Endothelial cell (in vitro differentiated cells): ENCODE results near the gene FOXC2. TPM values are rescaled to one million over a fixed set of nuclear protein-coding genes. Genes with fewer than 3 reads are reported as not detected.

Experiments used
- DNase-seq: peaks from one replicate; pipeline ENCODE4 v3.0.0; 2021; ENCODE audit warnings: low spot score
- H3K27ac Mint-ChIP-seq: one replicate; pipeline ENCODE4 v1.8.0; 2021; ENCODE audit warnings: mixed read lengths, inconsistent platforms; ENCODE audit not compliant: unreplicated experiment
- H3K27me3 Mint-ChIP-seq: one replicate; pipeline ENCODE4 v1.8.0; 2021; ENCODE audit warnings: mild to moderate bottlenecking, moderate library complexity, mixed read lengths, inconsistent platforms; ENCODE audit not compliant: unreplicated experiment
- H3K36me3 Mint-ChIP-seq: one replicate; pipeline ENCODE4 v1.8.0; 2021; ENCODE audit warnings: mild to moderate bottlenecking, low read depth, mixed read lengths, inconsistent platforms; ENCODE audit not compliant: unreplicated experiment
- H3K4me1 Mint-ChIP-seq: one replicate; pipeline ENCODE4 v1.8.0; 2021; ENCODE audit warnings: mild to moderate bottlenecking, mixed read lengths, inconsistent platforms; ENCODE audit not compliant: unreplicated experiment
- H3K4me3 Mint-ChIP-seq: one replicate; pipeline ENCODE4 v1.8.0; 2021; ENCODE audit warnings: mild to moderate bottlenecking, mixed read lengths, inconsistent platforms; ENCODE audit not compliant: unreplicated experiment
- H3K9me3 Mint-ChIP-seq: one replicate; pipeline ENCODE4 v1.8.0; 2021; ENCODE audit warnings: mixed read lengths, inconsistent platforms; ENCODE audit not compliant: unreplicated experiment
- CTCF ChIP-seq: fragments of 200-600 bp; sonication (generic); IDR thresholded peaks from one replicate; pipeline ENCODE4 v1.5.0; 2021; ENCODE audit warnings: antibody characterized with exemption; ENCODE audit not compliant: unreplicated experiment
- total RNA-seq: library from RNA; stranded (reverse); fragmentation: NEBNext Ultra II Directional; extraction: Animal tissue kit (Norgen Biotek cat#: 25700); gene quantifications from one replicate; pipeline ENCODE4 v1.2.1, GENCODE V29; 2021; ENCODE audit not compliant: unreplicated experiment

Gene FOXC2
- total RNA-seq, 1 donor from 2014 or later = 16.3 TPM

GRCh38 chr16:86530251-86531190, 36.1 kb upstream of the FOXC2 start:
- TF ChIP-seq CTCF = no peak
- Mint-ChIP-seq H3K27me3 (no peaks in the 10 kb centered on the region), H3K36me3 (peaks cover 12% of the 10 kb centered on the region), H3K4me3 (no peak overlapping the region), H3K27ac (no peak overlapping the region), H3K4me1 (no peaks in the 10 kb centered on the region), H3K9me3 (no peaks in the 10 kb centered on the region)
- DNase-seq = no peak

GRCh38 chr16:86531191-86531545, 35.5 kb upstream of the FOXC2 start:
- H3K27ac Mint-ChIP-seq = no peak overlapping the region
- DNase-seq = no peak

GRCh38 chr16:86531641-86532525, 34.7 kb upstream of the FOXC2 start:
- Mint-ChIP-seq H3K36me3 (peaks cover 21% of the 10 kb centered on the region), H3K9me3 (no peaks in the 10 kb centered on the region), H3K4me3 (no peak overlapping the region), H3K4me1 (no peaks in the 10 kb centered on the region), H3K27me3 (no peaks in the 10 kb centered on the region), H3K27ac (no peak overlapping the region)
- DNase-seq = no peak
- TF ChIP-seq CTCF = no peak

More at GRCh38 chr16:86531191-86531545, 35.5 kb upstream of the FOXC2 start:
- Mint-ChIP-seq H3K4me3 (no peak overlapping the region), H3K27me3 (no peaks in the 10 kb centered on the region), H3K9me3 (no peaks in the 10 kb centered on the region), H3K36me3 (peaks cover 18% of the 10 kb centered on the region), H3K4me1 (no peaks in the 10 kb centered on the region)
- TF ChIP-seq CTCF = no peak

- H3K27me3 Mint-ChIP-seq = no peaks in the 10 kb centered on the region
- no peak overlapping the region for H3K27ac Mint-ChIP-seq
- no peaks in the 10 kb centered on the region for H3K9me3 Mint-ChIP-seq
- DNase-seq = no peak
- TF ChIP-seq CTCF = no peak
- peaks cover 21% of the 10 kb centered on the region for H3K36me3 Mint-ChIP-seq
- H3K4me1 Mint-ChIP-seq = no peaks in the 10 kb centered on the region
- H3K4me3 Mint-ChIP-seq = no peak overlapping the region
These were observed 34.2 kb upstream of the FOXC2 start for GRCh38 chr16:86532526-86532815.
